Endodermal cell (in vitro differentiated cells): Measurements from ENCODE around the gene MIA. TPM values are rescaled to one million over a fixed set of nuclear protein-coding genes. Genes with fewer than 3 reads are reported as not detected.

Source experiments
- DNase-seq: peaks from one replicate; pipeline ENCODE4 v3.0.0-alpha.2; 2017
- H3K27ac ChIP-seq: 2 replicates; pipeline ENCODE4 v1.5.1; 2013; ENCODE audit warnings: mild to moderate bottlenecking, low read depth, low read length, moderate library complexity
- H3K27me3 ChIP-seq: 2 replicates; pipeline ENCODE4 v1.6.1; 2013; ENCODE audit warnings: mild to moderate bottlenecking, low read length, moderate library complexity; ENCODE audit not compliant: insufficient read depth, control insufficient read depth, poor library complexity, severe bottlenecking
- H3K36me3 ChIP-seq: 2 replicates; pipeline ENCODE4 v1.7.0; 2013; ENCODE audit warnings: mild to moderate bottlenecking, low read length, moderate library complexity; ENCODE audit not compliant: control insufficient read depth, insufficient read depth
- H3K4me1 ChIP-seq: one replicate; pipeline ENCODE4 v1.7.0; 2013; ENCODE audit warnings: low read length; ENCODE audit not compliant: control insufficient read depth, insufficient read depth
- H3K4me3 ChIP-seq: 2 replicates; pipeline ENCODE4 v1.5.1; 2013; ENCODE audit warnings: mild to moderate bottlenecking, low read length, moderate library complexity
- H3K9ac ChIP-seq: 2 replicates; pipeline ENCODE4 v1.6.1; 2013; ENCODE audit warnings: mild to moderate bottlenecking, low read length, moderate library complexity; ENCODE audit not compliant: poor library complexity, severe bottlenecking; ENCODE audit errors: extremely low read depth
- H3K9me3 ChIP-seq: 2 replicates; pipeline ENCODE4 v1.6.1; 2013; ENCODE audit warnings: mild to moderate bottlenecking, low read length, moderate library complexity; ENCODE audit not compliant: control insufficient read depth
- H3K27ac Mint-ChIP-seq: 2 replicates; pipeline ENCODE4 v1.8.0; 2020; ENCODE audit warnings: mixed read lengths
- H3K27me3 Mint-ChIP-seq: 2 replicates; pipeline ENCODE4 v1.8.0; 2021; ENCODE audit warnings: mild to moderate bottlenecking, mixed read lengths; ENCODE audit not compliant: insufficient read depth
- H3K36me3 Mint-ChIP-seq: 2 replicates; pipeline ENCODE4 v1.8.0; 2020; ENCODE audit warnings: low read depth, mixed read lengths
- H3K4me1 Mint-ChIP-seq: 2 replicates; pipeline ENCODE4 v1.8.0; 2020; ENCODE audit warnings: mixed read lengths
- H3K4me3 Mint-ChIP-seq: 2 replicates; pipeline ENCODE4 v1.8.0; 2020; ENCODE audit warnings: mild to moderate bottlenecking, moderate library complexity, mixed read lengths
- H3K9me3 Mint-ChIP-seq: 2 replicates; pipeline ENCODE4 v1.8.0; 2020; ENCODE audit warnings: mild to moderate bottlenecking, mixed read lengths
- CTCF ChIP-seq: fragments of 200-600 bp; sonication (generic); conservative IDR thresholded peaks from 2 replicates; pipeline ENCODE4 v1.5.0; 2021; ENCODE audit warnings: antibody characterized with exemption, mild to moderate bottlenecking
- WGBS, 2 experiments: methylation state at CpG; one replicate each; pipeline versions ENCODE4 v1.1.5 to v1.1.7; 2013; ENCODE audit warnings: missing lambda C conversion rate in 2 of 2, mixed read lengths in 1 of 2; ENCODE audit not compliant: insufficient coverage in 1 of 2, insufficient read length in 1 of 2; 5-methylcytosine and 5-hydroxymethylcytosine counted together
- total RNA-seq, 2 donors: library from RNA; stranded (reverse); fragmentation: NEBNext Ultra II Directional in 1 of 2; extraction: Animal tissue kit (Norgen Biotek cat#: 25700) in 1 of 2; gene quantifications; 2 replicates in 1 of 2; 3 replicates in 1 of 2; pipeline ENCODE4 v1.2.1, GENCODE V29; 2021

The MIA gene
- total RNA-seq, 2 donors from 2014 or later: not detected

GRCh38 chr19:40775632-40776022, 306 bp downstream of the MIA start:
- no peaks in the 10 kb centered on the region for H3K27me3 ChIP-seq
- Mint-ChIP-seq H3K27me3 (no peaks in the 10 kb centered on the region), H3K36me3 (peaks cover 11% of the 10 kb centered on the region), H3K4me1 (peaks cover 7% of the 10 kb centered on the region), H3K4me3 (no peak overlapping the region), H3K9me3 (no peaks in the 10 kb centered on the region), H3K27ac (no peak overlapping the region)
- TF ChIP-seq CTCF: no peak
- H3K9me3 ChIP-seq: no peaks in the 10 kb centered on the region
- H3K4me3 ChIP-seq: no peak overlapping the region
- no peak overlapping the region for H3K9ac ChIP-seq
- H3K4me1 ChIP-seq: no peaks in the 10 kb centered on the region
- WGBS, 2 experiments: 96% methylated on average over 8 of the region's 10 CpGs; no CpG with 5 or more reads in 1 of the 2 experiments
- no peaks in the 10 kb centered on the region for H3K36me3 ChIP-seq
- DNase-seq: no peak
- H3K27ac ChIP-seq: no peak overlapping the region

DNA sequence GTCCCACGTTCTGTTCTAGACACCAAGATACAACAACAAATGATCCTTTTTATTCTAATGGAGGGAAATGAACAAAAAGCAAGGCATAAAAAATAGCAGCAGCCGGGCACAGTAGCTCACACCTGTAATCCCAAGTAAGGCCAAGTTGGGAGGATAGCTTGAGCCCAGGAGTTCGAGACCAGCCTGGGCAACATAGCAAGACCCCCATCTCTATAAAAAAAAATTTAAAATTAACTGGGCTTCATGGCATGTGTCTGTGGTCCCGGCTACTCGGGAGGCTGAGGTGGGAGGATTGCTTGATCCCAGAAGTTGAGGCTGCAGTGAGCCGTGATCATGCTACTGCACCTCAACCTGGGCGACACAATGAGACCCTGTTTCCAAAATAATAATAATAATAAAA, 1.0 kb downstream of the MIA start:
- Mint-ChIP-seq H3K27me3 (no peaks in the 10 kb centered on the region), H3K27ac (no peak overlapping the region), H3K4me1 (peaks cover 7% of the 10 kb centered on the region), H3K4me3 (no peak overlapping the region), H3K9me3 (no peaks in the 10 kb centered on the region), H3K36me3 (peaks cover 5% of the 10 kb centered on the region)
- Histone ChIP-seq H3K36me3 (no peaks in the 10 kb centered on the region), H3K27me3 (no peaks in the 10 kb centered on the region), H3K9me3 (no peaks in the 10 kb centered on the region), H3K4me3 (no peak overlapping the region), H3K4me1 (no peaks in the 10 kb centered on the region), H3K9ac (no peak overlapping the region), H3K27ac (no peak overlapping the region)
- no peak for DNase-seq
- no peak for TF ChIP-seq CTCF
- WGBS, 2 experiments: 69 to 79% methylated on average over 5 to 6 of the region's 7 CpGs

DNA sequence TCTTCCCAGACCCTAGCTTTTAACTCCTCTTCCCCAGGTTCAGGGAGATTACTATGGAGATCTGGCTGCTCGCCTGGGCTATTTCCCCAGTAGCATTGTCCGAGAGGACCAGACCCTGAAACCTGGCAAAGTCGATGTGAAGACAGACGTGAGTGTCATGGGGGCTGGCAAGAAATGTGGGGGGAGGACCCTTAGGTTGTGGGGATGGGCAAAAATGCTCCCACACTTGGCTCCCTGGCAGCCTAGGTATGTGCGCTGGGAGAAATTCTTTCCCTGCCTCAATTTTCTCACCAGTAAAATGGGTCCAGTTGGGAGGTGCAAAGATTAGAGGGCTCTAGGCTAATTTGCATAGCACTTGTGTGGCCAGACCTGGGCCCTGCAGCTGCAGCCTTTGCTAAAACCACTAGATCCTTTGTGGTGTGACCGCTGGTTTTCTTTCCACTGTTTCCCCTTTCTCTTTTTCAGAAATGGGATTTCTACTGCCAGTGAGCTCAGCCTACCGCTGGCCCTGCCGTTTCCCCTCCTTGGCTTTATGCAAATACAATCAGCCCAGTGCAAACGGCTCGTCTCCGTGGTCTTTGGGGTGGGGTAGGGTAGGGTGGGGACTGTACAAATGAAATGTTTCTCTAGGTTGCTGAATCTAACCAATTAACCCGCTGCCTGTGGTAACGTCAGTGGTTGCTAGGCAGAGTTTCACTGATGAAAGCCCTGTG, 1.8 kb downstream of the MIA start:
- no peaks in the 10 kb centered on the region for H3K9me3 ChIP-seq
- no peaks in the 10 kb centered on the region for H3K4me1 ChIP-seq
- TF ChIP-seq CTCF: no peak
- 25 to 35% methylated on average over 7 to 13 of the region's 13 CpGs for WGBS, 2 experiments
- peak overlapping the region; percentile 87 for H3K9ac ChIP-seq
- no peaks in the 10 kb centered on the region for H3K27me3 ChIP-seq
- H3K27me3 Mint-ChIP-seq: no peaks in the 10 kb centered on the region
- no peaks in the 10 kb centered on the region for H3K9me3 Mint-ChIP-seq
- H3K36me3 Mint-ChIP-seq: peaks cover 7% of the 10 kb centered on the region
- H3K4me3 Mint-ChIP-seq: peak overlapping the region; percentile 85
- H3K27ac Mint-ChIP-seq: peak overlapping the region; percentile 100
- peak; percentile 96 for DNase-seq
- H3K36me3 ChIP-seq: no peaks in the 10 kb centered on the region
- H3K27ac ChIP-seq: peak overlapping the region; percentile 100
- H3K4me1 Mint-ChIP-seq: peaks cover 7% of the 10 kb centered on the region
- peak overlapping the region; percentile 91 for H3K4me3 ChIP-seq
